GM03348 (cell line): ENCODE data around the gene WNT9B.

Source experiments
- DNase-seq: peaks from one replicate; pipeline ENCODE4 v3.0.0; 2012; ENCODE audit warnings: low spot score

WNT9B gene, protein sequence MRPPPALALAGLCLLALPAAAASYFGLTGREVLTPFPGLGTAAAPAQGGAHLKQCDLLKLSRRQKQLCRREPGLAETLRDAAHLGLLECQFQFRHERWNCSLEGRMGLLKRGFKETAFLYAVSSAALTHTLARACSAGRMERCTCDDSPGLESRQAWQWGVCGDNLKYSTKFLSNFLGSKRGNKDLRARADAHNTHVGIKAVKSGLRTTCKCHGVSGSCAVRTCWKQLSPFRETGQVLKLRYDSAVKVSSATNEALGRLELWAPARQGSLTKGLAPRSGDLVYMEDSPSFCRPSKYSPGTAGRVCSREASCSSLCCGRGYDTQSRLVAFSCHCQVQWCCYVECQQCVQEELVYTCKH

DNA sequence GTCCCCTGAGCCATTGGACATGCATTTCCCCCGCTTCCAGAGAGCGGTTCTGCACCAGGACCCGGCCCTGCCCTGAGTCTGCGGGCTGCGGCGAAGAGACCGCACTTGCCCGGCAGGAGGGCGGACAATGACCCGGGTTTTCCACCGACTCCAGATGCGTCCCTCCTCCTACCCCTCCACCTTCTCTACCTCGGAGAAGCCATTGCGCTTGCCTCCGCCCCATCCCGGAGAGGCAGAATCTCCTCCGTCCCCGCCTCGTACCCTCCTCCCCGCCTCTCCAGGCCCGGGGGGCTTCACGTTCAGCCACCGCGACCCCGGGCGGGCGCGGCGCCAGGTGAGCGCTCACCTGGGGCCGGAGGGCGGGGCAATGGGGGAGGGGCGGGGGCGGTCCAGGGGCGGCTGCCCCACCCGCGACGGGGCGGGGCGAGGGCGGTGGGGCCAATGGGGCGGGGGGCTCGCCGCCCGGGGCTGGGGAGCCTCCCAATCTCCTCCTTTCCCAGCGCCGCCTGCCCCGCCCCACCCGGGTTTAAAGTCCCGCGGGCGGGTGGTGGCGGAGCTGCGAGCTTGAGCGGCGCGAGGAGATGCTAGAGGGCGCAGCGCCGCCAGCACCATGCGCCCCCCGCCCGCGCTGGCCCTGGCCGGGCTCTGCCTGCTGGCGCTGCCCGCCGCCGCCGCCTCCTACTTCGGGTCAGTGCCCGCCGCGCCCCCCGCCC, at the start of gene WNT9B:
WNT9B (plus strand) TSS at position 555 of the 713 bp plus-strand sequence; CDS start at position 611, 56 bp downstream.
- DNase-seq: peak; percentile 44

DNA sequence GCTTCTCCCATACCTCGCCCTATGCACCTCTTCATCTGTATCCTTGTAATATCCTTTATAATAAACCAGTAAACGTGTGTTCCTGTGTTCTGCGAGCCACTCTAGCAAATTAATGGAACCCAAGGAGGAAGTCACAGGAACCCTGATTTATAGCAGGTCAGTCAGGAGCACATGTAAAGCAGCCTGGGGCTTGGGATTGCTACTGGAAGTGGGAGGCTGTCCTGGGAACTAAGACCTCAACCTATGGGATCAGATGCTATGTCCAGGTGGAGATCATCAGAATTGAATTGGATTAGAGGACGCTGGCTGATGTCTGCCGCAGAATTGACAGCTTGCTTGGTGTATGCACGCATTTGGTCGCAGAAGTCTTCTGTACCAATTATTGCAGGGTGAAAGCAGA, 48.6 kb upstream of the WNT9B start:
- no peak for DNase-seq

DNA sequence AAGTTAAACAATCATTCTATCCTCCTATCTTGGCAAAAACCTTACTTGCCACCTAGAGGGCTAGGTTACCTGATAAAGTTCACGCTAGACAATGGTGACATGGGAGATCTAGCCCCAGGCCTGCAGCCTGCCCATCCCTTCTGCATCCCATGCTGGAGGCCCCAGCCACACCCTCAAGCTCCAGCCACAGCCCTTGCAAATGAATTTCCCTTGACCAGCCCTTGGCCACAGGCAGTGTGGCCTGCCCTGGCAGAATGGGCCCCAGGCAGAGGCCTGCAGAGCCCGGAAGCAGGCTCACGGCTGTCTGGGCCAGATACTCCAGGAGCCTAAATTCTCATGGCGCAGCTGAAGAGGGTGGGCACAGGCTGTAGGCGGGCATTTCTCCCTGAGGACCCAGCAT, 47.8 kb upstream of the WNT9B start:
- DNase-seq: no peak

DNA sequence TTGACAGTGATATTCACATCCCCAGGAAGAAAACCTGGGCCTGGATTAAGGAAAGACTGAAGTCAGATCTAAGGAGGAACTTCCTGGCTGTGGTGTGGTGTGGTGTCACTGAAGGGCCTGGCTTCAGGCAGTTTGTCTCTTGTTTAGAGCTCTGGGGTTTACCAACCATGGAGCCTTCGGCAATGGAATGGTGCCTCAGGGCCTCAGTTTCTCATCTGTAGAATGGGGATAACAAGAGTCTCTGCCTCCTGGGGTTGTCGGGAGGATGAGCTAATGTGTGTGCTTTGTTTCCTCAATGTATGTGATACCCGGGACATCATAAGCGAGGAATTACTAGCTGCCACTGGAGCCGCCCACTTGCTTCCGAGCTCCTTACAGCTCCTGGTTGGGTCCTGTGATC, 45.6 kb upstream of the WNT9B start:
- DNase-seq: no peak

DNA sequence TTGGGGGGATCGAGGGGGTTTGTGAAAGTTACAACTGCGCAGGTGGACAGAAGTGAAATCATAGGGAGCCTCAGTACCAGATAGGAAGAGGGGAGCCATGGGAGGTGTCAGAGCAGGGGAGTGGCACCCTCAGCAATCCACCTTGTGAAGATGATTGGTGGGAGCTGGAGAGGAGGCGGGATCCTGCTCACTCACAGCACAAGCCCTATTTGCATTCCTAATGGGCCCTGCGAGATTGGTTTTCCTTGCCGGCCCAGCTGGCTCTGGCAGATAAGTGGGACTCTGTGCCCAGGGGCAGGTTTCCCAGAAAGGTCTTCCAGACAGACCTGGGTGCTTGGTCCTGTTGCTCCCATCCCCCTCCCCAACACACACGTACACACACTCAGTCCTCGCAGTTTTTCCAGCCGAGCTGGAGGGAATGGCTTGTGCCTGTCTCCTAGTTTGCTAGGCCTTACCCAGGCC, 42.2 kb upstream of the WNT9B start:
- DNase-seq: no peak

DNA sequence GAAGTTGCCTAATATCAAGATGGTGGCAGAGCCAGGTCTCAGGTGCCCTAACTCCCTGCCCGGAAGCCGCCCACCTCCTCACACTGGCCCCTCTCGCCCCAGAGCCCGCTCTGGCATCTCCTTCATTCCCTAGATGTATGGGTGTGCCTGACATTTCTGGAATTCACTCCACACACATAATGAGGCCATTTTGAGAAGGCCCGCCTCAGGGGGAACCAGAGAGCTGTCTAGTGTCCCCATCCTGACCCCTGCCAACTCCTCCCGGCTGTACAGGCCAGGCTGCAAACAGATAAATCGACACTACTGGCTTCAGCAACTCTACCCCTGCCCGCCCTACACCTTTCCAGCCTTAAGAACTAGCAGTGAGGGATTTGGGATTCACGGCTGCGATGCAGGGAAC, 40.5 kb upstream of the WNT9B start:
- DNase-seq: no peak

DNA sequence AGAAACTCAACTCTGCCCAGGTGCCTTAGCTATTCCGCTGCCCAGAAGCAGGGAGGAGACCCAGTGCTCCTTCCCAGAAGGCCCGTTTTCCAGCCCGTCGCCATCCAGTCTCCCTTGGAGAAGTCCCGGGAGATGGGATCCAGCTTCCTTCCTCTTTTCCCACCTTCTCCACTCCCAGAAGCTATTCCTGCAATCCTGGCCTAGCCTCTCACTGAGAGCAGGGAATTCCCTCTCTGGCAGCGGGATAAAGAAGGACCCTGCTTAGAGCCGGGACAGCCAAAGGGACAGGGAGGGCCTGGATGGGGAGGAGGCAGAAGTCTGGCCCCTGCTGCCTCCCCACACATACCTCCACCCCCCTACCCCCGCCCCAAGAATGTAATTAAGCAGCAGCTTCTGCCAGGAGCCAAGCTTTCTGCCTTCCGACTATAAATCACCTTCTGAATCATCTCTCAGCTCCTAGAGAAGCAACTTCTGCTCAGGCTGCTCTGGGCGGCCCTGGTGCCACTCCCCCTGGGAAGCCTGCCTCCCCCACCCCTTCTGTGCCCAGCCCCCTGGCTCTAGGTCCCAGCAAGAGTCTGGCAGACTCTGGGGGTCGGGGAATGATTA, 39.3 kb upstream of the WNT9B start:
- DNase-seq: peak; percentile 84

DNA sequence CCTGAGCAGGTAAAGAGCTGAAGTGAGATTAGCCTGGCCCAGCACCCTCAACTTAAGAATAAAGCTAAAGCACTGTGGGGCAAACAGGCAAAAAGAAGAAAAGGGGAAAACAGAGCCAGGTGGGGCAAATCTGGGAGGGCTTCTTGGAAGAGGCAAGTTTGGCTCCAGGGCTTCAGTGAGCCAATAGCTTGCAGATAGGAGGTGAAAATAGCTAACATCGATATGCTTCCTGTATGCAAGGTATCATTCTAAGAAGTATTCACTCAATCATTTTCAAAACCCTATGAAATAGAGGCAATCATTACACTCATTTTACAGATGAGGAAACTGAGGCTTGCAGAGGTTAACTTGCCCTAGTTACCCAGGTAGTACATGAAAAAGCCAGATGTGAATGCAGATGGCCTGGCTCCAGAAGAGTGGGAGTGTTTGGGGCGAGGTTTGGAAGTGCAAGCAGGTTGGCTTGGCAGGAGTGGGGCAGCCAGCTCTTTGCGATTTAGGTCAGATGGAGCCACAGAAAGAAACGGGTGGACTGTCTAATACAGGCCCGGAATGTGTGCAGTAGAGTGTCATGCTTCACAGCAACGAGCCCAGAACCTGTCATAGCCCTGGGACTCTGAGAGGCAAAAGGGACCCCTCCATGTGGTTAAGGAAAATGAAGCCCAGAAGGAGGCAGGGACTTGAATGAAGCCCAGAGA, 38.6 kb upstream of the WNT9B start:
- DNase-seq: no peak

DNA sequence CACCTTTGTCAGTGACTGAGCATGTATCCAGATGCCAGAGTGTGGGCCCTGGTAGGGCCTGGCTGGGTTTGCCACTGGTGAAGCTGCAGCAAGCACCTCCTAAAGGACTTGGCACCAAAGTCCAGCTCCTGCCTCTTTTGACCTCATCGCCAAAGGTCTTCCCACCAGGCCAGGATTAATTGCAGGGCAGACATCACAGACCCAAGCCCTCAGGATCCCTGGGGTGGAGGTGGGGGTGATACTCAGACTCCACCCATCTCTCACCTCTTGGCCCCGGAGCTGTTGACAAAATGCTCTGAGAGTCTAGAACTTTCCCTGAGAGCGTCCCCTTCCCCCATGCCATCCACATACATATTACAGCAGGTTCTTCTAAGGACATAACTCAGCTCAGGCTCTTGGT, 37.5 kb upstream of the WNT9B start:
- DNase-seq: no peak

DNA sequence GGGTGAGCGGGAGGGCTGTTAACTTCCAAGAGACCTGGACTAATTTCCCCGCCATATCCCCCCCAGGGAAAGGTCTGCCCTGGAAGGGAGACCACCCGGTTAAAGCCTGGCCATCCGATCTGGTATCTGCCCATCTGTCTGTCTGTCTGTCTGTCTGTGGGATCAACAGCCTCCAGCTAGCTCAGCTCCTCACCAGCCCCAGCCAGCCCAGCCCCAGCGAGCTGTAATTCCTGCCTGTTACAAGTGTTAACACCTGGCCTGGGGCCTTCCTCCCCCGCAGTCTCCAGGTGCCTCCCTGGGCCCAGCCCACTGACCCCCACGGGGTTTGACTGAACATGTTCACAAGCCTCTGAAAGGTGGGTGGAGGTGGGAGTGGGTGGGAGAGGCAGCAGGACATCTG, 36.9 kb upstream of the WNT9B start:
- DNase-seq: no peak

DNA sequence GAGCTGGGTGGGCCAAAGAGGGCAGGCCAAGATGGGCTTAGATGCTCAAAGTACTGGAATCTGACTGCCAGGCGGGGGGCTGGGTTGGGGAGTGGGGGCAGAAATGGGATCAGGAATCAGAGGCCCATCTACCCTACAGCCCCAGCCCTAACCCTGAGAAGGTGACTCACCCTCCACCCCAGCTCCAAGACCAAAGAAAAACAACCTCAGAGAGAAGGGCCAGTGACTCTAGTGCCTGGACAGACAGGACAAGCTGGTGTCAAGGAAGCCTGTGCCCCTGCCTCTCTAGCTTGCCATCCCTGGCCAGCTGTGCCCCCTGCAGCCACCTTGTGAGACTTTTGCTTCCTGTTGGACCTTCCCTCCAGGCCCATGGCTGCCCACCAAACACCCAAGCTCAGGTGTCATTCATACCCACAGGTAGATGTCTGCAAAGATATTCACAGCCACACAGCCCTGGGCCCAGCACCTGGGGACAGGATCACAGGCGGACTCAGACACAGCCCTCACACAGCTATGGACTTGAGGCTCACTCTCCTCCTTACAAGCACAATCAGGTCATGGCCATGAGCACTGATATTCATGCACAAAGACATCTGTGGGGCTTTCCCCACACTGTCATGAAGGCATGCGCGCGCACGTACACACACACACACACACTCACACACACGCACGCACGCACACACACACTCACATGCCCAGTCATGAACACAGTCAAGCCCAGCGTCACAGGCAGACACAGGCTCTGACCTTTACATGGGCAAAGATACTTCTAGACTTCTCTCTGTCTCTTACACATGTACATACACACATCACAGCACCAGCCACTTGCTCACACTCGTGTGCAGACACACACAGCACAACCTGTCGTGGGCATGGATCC, 35.7 kb upstream of the WNT9B start:
- no peak for DNase-seq

DNA sequence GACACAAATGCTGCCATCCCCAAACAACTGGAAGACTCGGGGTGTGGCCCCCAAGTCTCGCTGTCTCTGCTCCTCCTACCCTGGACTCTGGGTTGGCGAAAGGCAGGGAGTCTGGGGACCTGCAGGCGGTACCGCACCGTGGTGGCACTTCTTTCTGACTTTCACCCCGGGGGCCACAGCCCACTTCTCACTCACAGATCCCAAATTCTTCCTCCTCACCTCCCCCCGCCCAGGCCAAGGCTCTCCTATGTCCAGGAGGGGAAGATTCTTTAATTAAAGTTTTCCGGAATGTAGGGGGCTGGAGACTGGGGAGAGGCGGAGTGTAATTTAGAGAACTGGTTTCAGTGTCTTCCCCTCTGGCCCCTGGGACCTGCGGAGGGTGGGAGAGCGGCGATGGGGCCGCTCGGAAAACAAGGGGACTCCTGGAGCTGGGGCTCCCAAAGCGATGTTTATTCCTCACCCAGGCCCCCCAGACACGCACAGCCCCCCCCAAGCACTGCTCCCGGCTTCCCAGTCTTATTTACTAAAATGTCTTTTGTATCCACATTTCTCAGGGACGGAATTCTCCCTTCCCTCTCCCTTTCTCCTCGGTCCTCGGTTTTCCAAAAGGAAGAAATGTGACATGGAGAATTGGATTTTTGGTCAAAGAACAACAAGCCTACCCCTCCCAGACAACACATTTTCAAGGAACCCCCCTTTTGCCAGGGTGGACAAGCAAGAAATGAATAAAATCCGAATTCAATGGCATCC, 34.1 kb upstream of the WNT9B start:
- no peak for DNase-seq

DNA sequence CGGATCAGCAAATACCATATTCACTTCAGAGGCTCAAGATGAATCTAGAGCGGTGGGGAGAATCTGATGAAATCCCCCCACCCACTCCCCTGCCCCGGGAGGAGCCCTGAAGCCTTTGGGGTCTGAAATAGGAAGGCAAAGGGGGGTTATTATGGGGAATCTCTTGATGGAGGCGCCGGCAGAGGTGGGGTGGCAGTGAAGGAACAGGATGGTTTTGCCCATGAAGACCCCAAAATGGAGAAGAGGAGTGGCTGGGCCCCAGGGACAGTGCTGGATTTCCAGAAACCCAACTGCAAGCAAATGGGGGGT, 33.5 kb upstream of the WNT9B start:
- DNase-seq: no peak

DNA sequence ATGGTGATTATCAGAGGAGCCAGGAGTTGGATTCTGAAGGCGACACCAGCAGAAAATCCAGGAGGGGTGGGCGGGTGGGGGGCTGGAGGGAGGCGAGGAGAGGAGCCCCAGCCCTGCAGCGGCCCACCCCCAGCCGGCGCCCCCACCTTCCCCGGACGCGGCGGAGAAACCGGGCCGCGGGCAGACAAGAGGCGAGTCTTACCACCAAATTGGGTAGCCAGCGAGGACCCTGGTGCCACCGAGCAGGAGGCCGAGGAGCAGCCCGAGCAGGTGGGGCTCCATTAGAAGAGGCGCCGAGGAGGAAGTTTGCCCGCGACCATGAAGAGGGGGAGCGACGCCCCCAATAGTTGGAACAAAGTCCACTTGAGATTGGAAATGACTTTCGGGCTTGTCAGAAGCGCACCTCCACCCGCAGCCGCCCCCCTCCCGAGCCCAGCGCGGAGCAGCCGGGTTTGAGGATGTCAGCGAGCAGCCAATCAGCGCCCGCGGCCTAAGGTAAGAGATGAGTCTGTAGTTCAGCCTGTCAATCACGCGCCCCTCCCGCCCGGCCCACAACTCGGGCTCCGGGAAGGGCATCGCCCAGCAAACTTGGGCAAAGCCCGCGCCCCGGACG, 33.0 kb upstream of the WNT9B start, which contains the start of gene WNT3:
WNT3 (minus strand) TSS at position 377 of the 613 bp plus-strand sequence; CDS start at position 282, 95 bp downstream.
- peak; percentile 37 for DNase-seq

DNA sequence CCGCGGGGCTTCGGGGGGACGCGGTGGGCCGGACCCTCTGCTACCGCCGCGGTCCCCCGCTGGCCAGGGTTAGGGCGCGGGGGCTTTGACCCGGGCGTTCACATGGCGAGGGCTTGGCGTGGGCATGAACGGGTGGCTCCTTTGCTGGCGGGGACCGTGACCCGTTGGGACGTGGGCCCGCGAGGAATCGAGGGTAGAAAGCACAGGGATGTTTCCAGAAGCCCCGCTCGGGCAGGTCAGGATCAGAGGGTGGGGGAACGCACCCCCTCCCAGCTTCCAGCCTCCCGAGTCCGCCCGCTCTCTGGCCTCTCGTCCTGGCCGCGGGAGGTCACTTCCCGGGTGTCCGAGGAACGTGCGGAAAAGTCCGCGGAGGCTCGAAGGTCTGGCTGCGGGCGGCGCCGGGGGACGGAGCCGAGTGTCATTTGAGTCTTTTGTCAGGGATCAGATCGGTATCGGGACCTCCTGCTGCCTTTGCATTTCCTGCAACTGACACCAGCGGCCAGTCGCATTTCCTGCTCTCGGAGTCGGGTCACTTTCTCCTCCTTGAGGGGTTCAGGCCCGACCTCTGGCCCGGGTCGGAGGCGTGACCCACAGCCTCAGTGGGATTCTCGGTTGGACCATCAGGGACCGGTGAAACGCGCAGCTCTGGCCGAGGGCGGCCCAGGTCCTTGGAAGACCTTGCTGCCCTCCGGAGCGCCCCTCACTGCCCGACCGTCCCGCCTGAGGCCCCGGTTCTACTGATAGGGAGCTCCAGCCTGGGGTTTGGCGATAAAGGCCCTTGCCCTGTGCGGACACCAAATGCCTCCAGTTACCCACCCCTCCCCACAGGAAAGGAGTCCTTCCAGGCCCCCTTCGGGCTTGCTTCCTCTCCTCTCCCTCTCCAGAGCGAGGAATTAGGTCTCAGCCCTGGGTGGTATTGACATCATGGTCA, 32.2 kb upstream of the WNT9B start:
- peak; percentile 37 for DNase-seq

DNA sequence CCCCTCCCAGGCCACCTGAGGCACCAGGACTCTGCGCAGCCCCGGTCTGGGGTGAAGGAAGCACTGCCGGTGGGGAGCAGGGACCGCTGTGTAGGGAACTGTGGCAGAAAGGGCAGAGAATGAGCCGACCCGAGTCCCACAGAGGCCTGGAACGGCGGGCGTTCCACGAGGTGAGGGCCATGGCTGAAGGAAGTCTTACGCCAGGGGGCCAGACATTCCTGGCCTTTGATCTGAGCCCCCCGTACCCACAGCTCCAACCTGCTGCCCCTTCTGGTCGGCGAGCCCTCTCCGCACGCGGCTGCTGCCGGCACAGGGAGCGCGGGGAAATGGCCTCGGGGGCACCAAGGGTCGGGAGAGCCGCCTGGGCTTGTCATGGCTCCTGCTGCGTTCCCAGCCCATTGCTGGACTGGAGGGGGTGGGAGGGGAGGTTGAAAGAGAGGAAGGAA, 31.5 kb upstream of the WNT9B start:
- DNase-seq: no peak

DNA sequence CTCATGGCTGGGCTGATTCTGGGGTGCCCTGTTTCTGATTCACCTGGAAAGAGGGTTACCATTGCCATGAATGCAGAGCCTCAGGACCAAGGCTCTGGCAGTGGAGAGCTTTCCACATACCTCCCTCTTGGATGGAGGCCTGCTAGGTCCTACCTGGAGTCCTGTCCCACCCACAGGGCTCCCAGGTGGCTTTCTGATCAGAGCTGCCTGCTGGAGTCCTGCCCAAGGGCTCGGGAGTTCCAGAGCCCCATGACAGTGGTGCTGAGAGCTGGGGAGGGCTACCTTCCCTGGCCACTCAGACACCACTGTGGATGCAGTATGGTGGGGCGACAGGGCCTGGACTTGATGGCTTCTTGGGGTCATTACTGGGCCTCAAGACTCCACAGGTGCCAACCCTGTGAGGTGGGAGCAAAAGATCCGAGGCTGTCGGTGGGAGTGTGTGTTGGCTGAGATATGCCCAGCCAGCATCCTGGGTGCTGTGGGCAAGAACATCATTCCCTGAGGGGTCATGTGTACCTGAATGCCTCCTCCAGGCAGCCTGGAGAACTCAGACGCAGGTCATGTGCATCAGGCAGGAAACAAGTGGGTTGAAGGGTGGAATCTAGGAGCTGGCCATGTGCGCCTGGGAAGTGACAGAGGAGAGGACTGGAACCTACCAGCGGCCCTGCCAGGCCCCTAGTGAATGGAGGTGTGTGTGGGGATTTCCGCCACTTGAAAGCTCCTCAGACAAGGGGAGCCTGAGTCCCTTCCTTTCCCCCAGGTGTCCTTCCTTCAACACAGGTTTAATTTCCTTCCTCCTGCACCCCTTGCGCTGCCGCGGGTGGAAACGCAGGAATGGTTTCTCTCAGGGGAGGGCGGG, 30.6 kb upstream of the WNT9B start:
- no peak for DNase-seq
